Lung (tissue), 12 donors: Measurements from ENCODE around the gene CHRNA5. TPM values are rescaled to one million over a fixed set of nuclear protein-coding genes. Genes with fewer than 3 reads are reported as not detected.

Source experiments
- ATAC-seq: fragments of 200-7000 bp; cut with Tn5 transposase; one replicate; pipeline ENCODE4 v1.9.1; 2020; ENCODE audit warnings: moderate number of reproducible peaks; ENCODE audit not compliant: insufficient read depth, low FRiP score
- DNase-seq, 3 donors: peaks; one replicate each; pipeline ENCODE4 v3.0.0-alpha.2; 2013 to 2017
- H3K27ac ChIP-seq, 2 donors: one replicate each; pipeline ENCODE4 v1.5.1; 2013; ENCODE audit warnings: mild to moderate bottlenecking in 2 of 2, moderate library complexity in 2 of 2, control low read depth in 1 of 2, inconsistent platforms in 1 of 2, low read depth in 1 of 2, low read length in 1 of 2
- H3K27me3 ChIP-seq, 3 donors: one replicate each; pipeline ENCODE4 v1.5.1; 2013; ENCODE audit warnings: low read length in 2 of 3; ENCODE audit not compliant: control insufficient read depth in 3 of 3, insufficient read depth in 3 of 3
- H3K36me3 ChIP-seq, 4 donors: one replicate each; pipeline ENCODE4 v1.5.1; 2013; ENCODE audit warnings: low read length in 4 of 4, mild to moderate bottlenecking in 1 of 4, moderate library complexity in 1 of 4; ENCODE audit not compliant: control insufficient read depth in 4 of 4, insufficient read depth in 4 of 4
- H3K4me1 ChIP-seq, 5 donors: one replicate each; pipeline ENCODE4 v1.5.1; 2013; ENCODE audit warnings: low read length in 5 of 5, mild to moderate bottlenecking in 2 of 5, moderate library complexity in 1 of 5; ENCODE audit not compliant: control insufficient read depth in 5 of 5, insufficient read depth in 5 of 5
- H3K4me3 ChIP-seq: one replicate; pipeline ENCODE4 v1.5.1; 2013; ENCODE audit warnings: mild to moderate bottlenecking, control low read depth, moderate library complexity
- H3K9ac ChIP-seq, 2 donors: one replicate each; pipeline ENCODE4 v1.5.1; 2013; ENCODE audit warnings: low read length in 2 of 2, control low read depth in 1 of 2; ENCODE audit not compliant: insufficient read depth in 1 of 2
- H3K9me3 ChIP-seq, 4 donors: one replicate each; pipeline ENCODE4 v1.5.1; 2013; ENCODE audit warnings: low read length in 3 of 4, mild to moderate bottlenecking in 1 of 4, moderate library complexity in 1 of 4; ENCODE audit not compliant: control insufficient read depth in 4 of 4, insufficient read depth in 3 of 4
- CTCF ChIP-seq: IDR thresholded peaks from 2 replicates; pipeline ENCODE4 v1.5.1; 2012; ENCODE audit warnings: mild to moderate bottlenecking; ENCODE audit errors: control extremely low read depth, extremely low read depth
- WGBS, 2 donors: extraction: QIAGEN DNeasy Blood & Tissue Kit; methylation state at CpG; one replicate each; pipeline ENCODE4 v1.1.7; 2013; 5-methylcytosine and 5-hydroxymethylcytosine counted together
- polyA plus RNA-seq, 2 donors: library from polyadenylated mRNA; stranded (reverse); fragments of 200-250 nt; gene quantifications; one replicate each; pipeline ENCODE4 v1.2.1, GENCODE V29; 2013
- total RNA-seq, 2 donors: library from RNA; depleted of rRNA in 1 of 2; stranded (reverse); fragments of >200 nt in 1 of 2; gene quantifications; one replicate each; pipeline ENCODE4 v1.2.1, GENCODE V29; 2014 to 2021
- donor health status: control.
- donor health status: control.
- donor health status: Bipolar disorder and iron deficiency.
- donor health status: healthy.
- donor health status: DM: yes; HTN: yes; CAD: no.

The CHRNA5 gene
- total and polyA plus RNA-seq, 4 donors = 0.23 to 1.3 (median 0.92) TPM

- no peak overlapping the region for H3K27ac ChIP-seq
- no peak for ATAC-seq
- H3K9me3 ChIP-seq = no peaks in the 10 kb centered on the region
- no peak for TF ChIP-seq CTCF
- peaks cover 22 to 50% (median 41%) of the 10 kb centered on the region in 3 donors for H3K27me3 ChIP-seq
- H3K9ac ChIP-seq = no peak overlapping the region
- no peak overlapping the region for H3K4me3 ChIP-seq
- WGBS, 2 donors = 0 to 2% methylated on average over 31 to 41 of the region's 41 CpGs
- H3K4me1 ChIP-seq = peaks cover 0 to 7% (median 0%) of the 10 kb centered on the region in 5 donors
- DNase-seq = peak in 1 of 3 donors; percentile 14
- H3K36me3 ChIP-seq = no peaks in the 10 kb centered on the region
Observed at GRCh38 chr15:78620021-78620526, 54.8 kb downstream of the CHRNA5 start.

- ATAC-seq (no peak), DNase-seq (peak in 2 of 3 donors; percentile 20 to 26)
- no peak within 1 kb of the TSS for H3K9ac ChIP-seq
- WGBS, 2 donors = 3 to 5% methylated on average over 48 to 102 of the region's 102 CpGs
- H3K36me3 ChIP-seq = no peaks in the 10 kb centered on the region
- H3K9me3 ChIP-seq = no peaks in the 10 kb centered on the region
- no peak within 1 kb of the TSS for H3K27ac ChIP-seq
- H3K4me1 ChIP-seq = peaks cover 0 to 7% (median 0%) of the 10 kb centered on the region in 5 donors
- TF ChIP-seq CTCF = no peak
- H3K4me3 ChIP-seq = no peak within 1 kb of the TSS
- H3K27me3 ChIP-seq = peaks cover 22 to 50% (median 41%) of the 10 kb centered on the region in 3 donors
Observed at GRCh38 chr15:78620527-78621421, 55.5 kb downstream of the CHRNA5 start, which contains the start of gene CHRNA3. Gene CHRNA3, minus strand, starts transcription at chr15:78620996. Its CDS starts 202 bp downstream, at chr15:78620794.

- whole genome bisulfite sequencing, 2 donors = 72 to 78% methylated on average over 10 of the region's 10 CpGs
- DNase-seq = no peak
- no peaks in the 10 kb centered on the region for H3K9me3 ChIP-seq
- H3K27me3 ChIP-seq = peaks cover 22 to 50% (median 41%) of the 10 kb centered on the region in 3 donors
- H3K27ac ChIP-seq = no peak overlapping the region
- H3K4me3 ChIP-seq = no peak overlapping the region
- H3K4me1 ChIP-seq = peaks cover 0 to 7% (median 0%) of the 10 kb centered on the region in 5 donors
- H3K36me3 ChIP-seq = no peaks in the 10 kb centered on the region
- ATAC-seq = no peak
- TF ChIP-seq CTCF = no peak
- no peak overlapping the region for H3K9ac ChIP-seq
Observed at GRCh38 chr15:78621810-78622402, 56.6 kb downstream of the CHRNA5 start.
